Activated CD8-positive, alpha-beta T cell treated with anti-CD3 and anti-CD28 coated beads for 36 hours (primary cell): ENCODE data around the gene TMEM129. TPM values are rescaled to one million over a fixed set of nuclear protein-coding genes. Genes with fewer than 3 reads are reported as not detected.

Experiments used
- ATAC-seq: fragments of 200-7000 bp; cut with Tn5 transposase; one replicate; pipeline ENCODE4 v1.10.0; 2021; ENCODE audit warnings: mild to moderate bottlenecking, moderate library complexity
- CTCF ChIA-PET: fragments of 350-600 bp; sonication (Branson Sonifier 250); formaldehyde crosslinking; loops from one replicate; lab custom pipeline; 2021; ENCODE audit warnings: antibody characterized with exemption; lab: Charles Lee
- POLR2A ChIA-PET: fragments of 350-600 bp; sonication (Branson Sonifier 250); formaldehyde crosslinking; loops from one replicate; lab custom pipeline; 2021; ENCODE audit warnings: antibody characterized with exemption; lab: Charles Lee
- DNase-seq: peaks from one replicate; pipeline ENCODE4 v3.0.0-alpha.2; 2020
- H3K27ac Mint-ChIP-seq: one replicate; pipeline ENCODE4 v1.8.0; 2021; ENCODE audit warnings: mild to moderate bottlenecking, mixed read lengths
- H3K27me3 Mint-ChIP-seq: one replicate; pipeline ENCODE4 v1.8.0; 2021; ENCODE audit warnings: mixed read lengths
- H3K36me3 Mint-ChIP-seq: one replicate; pipeline ENCODE4 v1.8.0; 2021; ENCODE audit warnings: low read depth, mixed read lengths
- H3K4me1 Mint-ChIP-seq: one replicate; pipeline ENCODE4 v1.8.0; 2021; ENCODE audit warnings: low read depth, mixed read lengths
- H3K4me3 Mint-ChIP-seq: one replicate; pipeline ENCODE4 v1.8.0; 2021; ENCODE audit warnings: mild to moderate bottlenecking, moderate library complexity, mixed read lengths
- H3K9me3 Mint-ChIP-seq: one replicate; pipeline ENCODE4 v1.8.0; 2021; ENCODE audit warnings: mixed read lengths
- intact Hi-C: fragments of 100-400 bp; cut with micrococcal nuclease; formaldehyde crosslinking; loops from one replicate; pipeline ENCODE4 v1.10.0; 2022
- total RNA-seq, 2 experiments: library from RNA; stranded (reverse); gene quantifications; one replicate each; pipeline ENCODE4 v1.2.3, GENCODE V29; 2021
- TF ChIP-seq, protein P1 (sequence below): fragments of 200-600 bp; IDR thresholded peaks from one replicate; pipeline ENCODE4 v1.8.0; 2022; ENCODE audit warnings: antibody characterized with exemption, mild to moderate bottlenecking

TMEM129 gene
- total RNA-seq, 2 experiments from 2014 or later = 17.8 to 18.2 TPM

DNA sequence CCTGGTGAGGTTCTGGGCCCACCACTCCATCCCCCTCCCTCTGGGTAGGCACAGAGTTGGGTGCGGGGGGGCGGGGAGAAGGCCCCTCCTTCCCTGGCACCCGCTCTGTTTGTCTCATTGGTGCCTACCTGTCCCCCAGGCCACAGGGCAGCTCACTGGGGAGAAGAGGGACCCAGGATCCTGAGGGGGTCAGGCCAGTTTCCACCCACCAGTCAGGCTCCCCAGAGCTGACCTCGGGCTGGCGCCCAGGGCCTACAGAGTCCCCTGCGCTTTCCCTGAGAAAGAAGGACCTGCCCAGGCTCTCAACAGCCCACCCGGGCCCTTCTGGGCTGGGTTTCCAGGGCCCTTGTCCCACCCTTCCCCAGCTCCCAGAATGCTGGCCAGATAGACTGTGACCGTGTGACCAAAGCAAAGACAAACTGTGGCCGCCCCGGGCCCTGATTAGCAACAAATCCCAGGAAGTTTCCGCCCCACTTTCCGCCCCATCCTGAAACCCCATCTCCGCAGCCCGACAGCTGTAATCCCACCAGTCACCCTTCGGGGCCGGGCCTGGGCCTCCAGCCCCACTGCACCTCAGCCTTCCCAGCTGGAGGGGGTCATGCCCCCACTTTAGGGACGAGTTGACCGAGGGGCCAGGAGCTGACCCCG lies 38.2 kb upstream of the TMEM129 start:
- Mint-ChIP-seq H3K36me3 (no peaks in the 10 kb centered on the region), H3K4me3 (no peak overlapping the region), H3K27ac (no peak overlapping the region), H3K27me3 (peaks cover 6% of the 10 kb centered on the region), H3K4me1 (no peaks in the 10 kb centered on the region), H3K9me3 (no peaks in the 10 kb centered on the region)
- DNase-seq (no peak), ATAC-seq (no peak)
- POLR2A ChIA-PET = interaction anchor here (1.0 kb wide), 1 partner anchor 36 kb away, joined by 3 read pairs; no protein-coding TSS in a partner anchor
- CTCF ChIA-PET = interaction anchor here (1.1 to 1.6 kb wide), 3 partner anchors 14 to 51 kb away, joined by 4 to 8 read pairs (median 5); no protein-coding TSS in a partner anchor
- intact Hi-C loops = no loop called here
- TF ChIP-seq, protein P1, sequence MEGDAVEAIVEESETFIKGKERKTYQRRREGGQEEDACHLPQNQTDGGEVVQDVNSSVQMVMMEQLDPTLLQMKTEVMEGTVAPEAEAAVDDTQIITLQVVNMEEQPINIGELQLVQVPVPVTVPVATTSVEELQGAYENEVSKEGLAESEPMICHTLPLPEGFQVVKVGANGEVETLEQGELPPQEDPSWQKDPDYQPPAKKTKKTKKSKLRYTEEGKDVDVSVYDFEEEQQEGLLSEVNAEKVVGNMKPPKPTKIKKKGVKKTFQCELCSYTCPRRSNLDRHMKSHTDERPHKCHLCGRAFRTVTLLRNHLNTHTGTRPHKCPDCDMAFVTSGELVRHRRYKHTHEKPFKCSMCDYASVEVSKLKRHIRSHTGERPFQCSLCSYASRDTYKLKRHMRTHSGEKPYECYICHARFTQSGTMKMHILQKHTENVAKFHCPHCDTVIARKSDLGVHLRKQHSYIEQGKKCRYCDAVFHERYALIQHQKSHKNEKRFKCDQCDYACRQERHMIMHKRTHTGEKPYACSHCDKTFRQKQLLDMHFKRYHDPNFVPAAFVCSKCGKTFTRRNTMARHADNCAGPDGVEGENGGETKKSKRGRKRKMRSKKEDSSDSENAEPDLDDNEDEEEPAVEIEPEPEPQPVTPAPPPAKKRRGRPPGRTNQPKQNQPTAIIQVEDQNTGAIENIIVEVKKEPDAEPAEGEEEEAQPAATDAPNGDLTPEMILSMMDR = no peak

DNA sequence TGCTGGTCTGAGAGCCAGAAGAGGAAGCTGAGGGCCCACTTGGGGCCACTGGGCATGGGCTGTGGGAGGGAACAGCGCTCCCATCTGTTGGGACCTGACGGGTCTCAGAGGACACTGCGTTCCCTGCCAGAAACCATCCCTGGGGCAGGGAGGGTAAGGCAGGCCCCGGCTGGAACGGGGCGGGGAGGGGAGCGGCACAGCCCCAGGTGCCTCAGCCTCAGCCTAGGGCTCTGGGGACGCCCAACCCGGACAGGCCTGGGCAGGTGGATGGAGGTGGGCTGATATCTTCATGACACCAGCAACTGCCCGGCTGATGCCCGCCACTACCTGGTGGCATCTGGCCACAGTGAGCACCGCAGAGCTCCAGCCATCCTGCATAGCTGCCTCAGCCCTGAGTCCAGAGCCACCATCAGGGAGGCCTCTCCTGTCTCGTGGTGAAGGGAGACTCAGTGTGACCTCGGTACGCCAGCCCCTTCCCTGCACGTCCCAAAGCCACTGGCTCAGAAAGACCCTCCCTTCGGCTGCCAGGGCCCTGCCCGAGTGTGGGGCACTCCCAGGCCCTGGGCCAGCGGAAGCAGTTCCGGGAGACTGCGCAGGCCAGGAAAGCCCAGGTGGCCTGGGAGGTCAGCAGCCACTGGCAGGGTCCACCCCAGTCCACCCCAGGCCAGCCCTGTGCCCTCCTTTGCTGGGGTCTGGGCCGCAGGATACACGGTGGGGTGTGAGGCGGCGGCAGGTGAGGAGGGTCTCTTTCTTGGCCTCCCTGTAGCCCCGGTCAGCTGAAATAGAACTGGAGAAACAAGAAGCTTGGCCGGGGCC lies 37.4 kb upstream of the TMEM129 start:
- CTCF ChIA-PET = interaction anchor here (1.1 kb wide), 1 partner anchor 36 kb away, joined by 5 read pairs; no protein-coding TSS in a partner anchor

DNA sequence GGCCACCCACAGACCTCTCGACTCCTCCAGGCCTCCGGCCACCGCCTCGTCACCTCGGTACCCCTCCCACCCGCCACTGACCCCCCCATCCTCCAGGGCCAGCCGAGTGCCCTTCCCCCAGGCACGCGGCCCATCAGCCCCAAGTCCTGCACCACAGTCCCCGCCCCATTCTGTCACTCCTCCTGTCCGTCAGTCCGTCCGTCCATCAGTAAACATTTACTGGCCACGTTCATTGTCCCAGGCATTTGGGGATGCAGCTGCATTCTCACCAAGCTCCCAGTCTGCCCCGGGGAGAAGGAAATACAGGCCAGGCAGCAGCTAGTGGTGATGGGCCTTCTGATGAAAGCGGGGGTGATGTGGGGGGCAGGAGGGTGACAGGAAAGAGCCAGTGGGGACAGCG lies 36.7 kb upstream of the TMEM129 start:
- Mint-ChIP-seq H3K4me1 (peaks cover 3% of the 10 kb centered on the region), H3K4me3 (no peak overlapping the region), H3K27me3 (peaks cover 2% of the 10 kb centered on the region), H3K27ac (no peak overlapping the region), H3K36me3 (no peaks in the 10 kb centered on the region), H3K9me3 (no peaks in the 10 kb centered on the region)
- ATAC-seq (no peak), DNase-seq (no peak)
- TF ChIP-seq, protein P1 = no peak
- ChIA-PET CTCF (interaction anchor here (1.5 kb wide), 1 partner anchor 10 kb away, joined by 3 read pairs; no protein-coding TSS in a partner anchor), POLR2A (no interaction called here)
- intact Hi-C loops = no loop called here

More for the DNA sequence above, 37.4 kb upstream of the TMEM129 start:
- ATAC-seq = no peak
- no peak overlapping the region for H3K27ac Mint-ChIP-seq
- peaks cover 3% of the 10 kb centered on the region for H3K27me3 Mint-ChIP-seq
- POLR2A ChIA-PET = interaction anchor here (1.0 kb wide), 1 partner anchor 37 kb away, joined by 3 read pairs; no protein-coding TSS in a partner anchor
- no peak for DNase-seq
- TF ChIP-seq, protein P1 = no peak
- H3K4me3 Mint-ChIP-seq = no peak overlapping the region
- no peaks in the 10 kb centered on the region for H3K36me3 Mint-ChIP-seq
- intact Hi-C loops = no loop called here
- H3K4me1 Mint-ChIP-seq = no peaks in the 10 kb centered on the region
- H3K9me3 Mint-ChIP-seq = no peaks in the 10 kb centered on the region

DNA sequence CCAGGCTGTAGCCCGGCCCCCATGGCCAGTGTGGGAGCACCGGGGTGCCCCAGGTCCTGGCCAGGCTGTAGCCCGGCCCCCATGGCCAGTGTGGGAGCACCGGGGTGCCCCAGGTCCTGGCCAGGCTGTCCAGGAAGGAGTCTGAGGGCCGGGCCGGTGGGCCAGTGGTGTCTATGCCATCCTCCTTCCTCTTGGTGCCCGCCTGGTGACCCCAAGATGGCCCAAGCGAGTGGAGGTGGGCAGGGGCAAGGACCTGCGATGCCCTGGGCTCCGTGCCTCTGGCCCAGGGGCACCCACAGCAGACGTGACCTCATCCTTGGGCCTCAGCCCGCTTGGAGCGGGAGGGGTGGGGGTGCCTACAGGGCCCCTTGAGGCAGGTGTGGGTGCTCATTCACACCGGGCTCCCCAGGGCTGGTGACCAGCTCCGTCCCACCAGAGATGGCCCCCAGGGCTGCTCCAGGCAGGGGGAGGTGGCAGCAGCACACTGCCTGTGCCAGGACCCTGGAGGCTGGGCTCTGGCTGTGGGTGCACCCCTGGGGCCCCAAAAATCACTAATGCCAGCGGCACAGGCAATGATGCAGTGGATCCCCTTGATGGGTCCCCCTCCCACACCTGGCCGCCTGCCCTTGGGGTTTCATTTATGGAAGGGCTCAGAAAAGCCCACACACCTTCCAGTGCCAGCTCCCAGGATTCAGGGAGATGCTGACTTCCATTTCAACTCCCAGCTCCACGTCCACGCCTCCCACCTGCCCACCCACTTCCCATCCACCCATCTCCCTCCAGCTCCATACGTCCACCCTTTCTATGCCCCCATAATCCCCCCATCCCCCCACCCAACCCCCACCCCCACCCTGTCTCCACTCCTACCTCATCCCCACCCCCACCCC lies 36.0 kb upstream of the TMEM129 start:
- Mint-ChIP-seq H3K27me3 (no peaks in the 10 kb centered on the region), H3K4me3 (no peak overlapping the region), H3K27ac (no peak overlapping the region), H3K4me1 (peaks cover 4% of the 10 kb centered on the region), H3K9me3 (no peaks in the 10 kb centered on the region), H3K36me3 (no peaks in the 10 kb centered on the region)
- ChIA-PET POLR2A (no interaction called here), CTCF (interaction anchor here (1.1 to 1.5 kb wide), 2 partner anchors 9 to 31 kb away, joined by 3 read pairs; no protein-coding TSS in a partner anchor)
- ATAC-seq (no peak), DNase-seq (no peak)
- TF ChIP-seq, protein P1 = no peak
- intact Hi-C loops = no loop called here
